Kidney (tissue), 14 donors: Measurements from ENCODE around the gene IFNA1. TPM values are rescaled to one million over a fixed set of nuclear protein-coding genes. Genes with fewer than 3 reads are reported as not detected.

Source experiments
- DNase-seq, 5 donors: peaks; one replicate each; pipeline ENCODE4 v3.0.0-alpha.2; 2013 to 2020
- FAIRE-seq: peaks from 2 replicates; lab custom pipeline; 2012; peaks lifted over from hg19 to GRCh38; lab: Jason Lieb, UNC
- H3K27ac ChIP-seq, 2 donors: one replicate each; pipeline ENCODE4 v1.7.0; 2013; ENCODE audit warnings: low read depth in 2 of 2, low read length in 2 of 2, inconsistent platforms in 1 of 2
- H3K27me3 ChIP-seq: one replicate; pipeline ENCODE4 v1.7.1; 2013; ENCODE audit warnings: low read length, inconsistent platforms; ENCODE audit not compliant: control insufficient read depth, insufficient read depth
- H3K36me3 ChIP-seq, 3 donors: one replicate each; pipeline versions ENCODE4 v1.7.0 to v1.7.1; 2013; ENCODE audit warnings: low read length in 3 of 3, control low read depth in 1 of 3, inconsistent platforms in 1 of 3; ENCODE audit not compliant: insufficient read depth in 3 of 3, control insufficient read depth in 2 of 3
- H3K4me1 ChIP-seq, 3 donors: one replicate each; pipeline versions ENCODE4 v1.7.0 to v1.7.1; 2013; ENCODE audit warnings: low read length in 3 of 3, inconsistent platforms in 1 of 3, low read depth in 1 of 3; ENCODE audit not compliant: control insufficient read depth in 2 of 3, insufficient read depth in 2 of 3
- H3K4me3 ChIP-seq, 3 donors: one replicate each; pipeline versions ENCODE4 v1.7.0 to v1.8.1; 2013; ENCODE audit warnings: low read length in 3 of 3, control low read depth in 1 of 3, inconsistent platforms in 1 of 3
- H3K9ac ChIP-seq, 3 donors: one replicate each; pipeline versions ENCODE4 v1.7.0 to v1.7.1; 2013; ENCODE audit warnings: low read length in 3 of 3, control low read depth in 1 of 3, inconsistent platforms in 1 of 3
- H3K9me3 ChIP-seq, 3 donors: one replicate each; pipeline versions ENCODE4 v1.7.0 to v1.7.1; 2013; ENCODE audit warnings: low read length in 3 of 3, control low read depth in 1 of 3, inconsistent platforms in 1 of 3; ENCODE audit not compliant: control insufficient read depth in 2 of 3, insufficient read depth in 1 of 3
- CTCF ChIP-seq: IDR thresholded peaks from 3 replicates; pipeline ENCODE4 v1.5.1; 2012; ENCODE audit warnings: mild to moderate bottlenecking, moderate library complexity, borderline replicate concordance; ENCODE audit not compliant: insufficient read depth; ENCODE audit errors: extremely low read depth
- intact Hi-C: fragments of 100-400 bp; cut with DNase I; formaldehyde crosslinking; loops from one replicate; pipeline ENCODE4 v1.11.1; 2022
- polyA plus RNA-seq: library from polyadenylated mRNA; stranded (reverse); fragments of 350-450 nt; fragmentation: Illumina TruSeq; extraction: RNeasy Lipid Tissue Mini Kit (QIAGEN cat#74804); gene quantifications from one replicate; pipeline ENCODE4 v1.2.3, GENCODE V29; 2014; ENCODE audit warnings: low read depth, low replicate concordance; ENCODE audit not compliant: insufficient read depth
- total RNA-seq: library from RNA; stranded (reverse); fragmentation: NEBNext Ultra II Directional; extraction: Animal tissue kit (Norgen Biotek cat#: 25700); gene quantifications from one replicate; pipeline ENCODE4 v1.2.1, GENCODE V29; 2021
- donor health status: control.
- donor health status: control.
- donor health status: control.
- donor health status: control.
- donor health status: control.
- donor health status: DM: yes; HTN: yes; CAD: no.
- donor health status: Normal renal cell carcinoma (clear cell type).

The IFNA1 gene
- total and polyA plus RNA-seq, 2 donors from 2014 or later: not detected

GRCh38 chr9:21461377-21461776 lies 21.1 kb downstream of the IFNA1 start:
- Histone ChIP-seq H3K9me3 (peaks cover 0 to 3% (median 0%) of the 10 kb centered on the region in 3 donors), H3K4me3 (no peak overlapping the region), H3K4me1 (no peaks in the 10 kb centered on the region), H3K27ac (no peak overlapping the region), H3K27me3 (no peaks in the 10 kb centered on the region), H3K9ac (no peak overlapping the region), H3K36me3 (no peaks in the 10 kb centered on the region)
- intact Hi-C loops: no loop called here
- no peak for DNase-seq
- no peak for TF ChIP-seq CTCF
- no peak for FAIRE-seq

GRCh38 chr9:21465138-21465537 lies 24.9 kb downstream of the IFNA1 start:
- no peak for FAIRE-seq
- intact Hi-C loops: loop anchor here (2.0 kb wide), 1 partner anchor 326 kb away; no protein-coding TSS in a partner anchor
- H3K27me3 ChIP-seq: no peaks in the 10 kb centered on the region

GRCh38 chr9:21465859-21466518 lies 25.8 kb downstream of the IFNA1 start:
- H3K27ac ChIP-seq: no peak overlapping the region
- DNase-seq (peak in 2 of 5 donors; percentile 64 to 70), FAIRE-seq (peak; percentile 55)
- no peaks in the 10 kb centered on the region for H3K27me3 ChIP-seq
- no peaks in the 10 kb centered on the region for H3K4me1 ChIP-seq
- no peak overlapping the region for H3K4me3 ChIP-seq
- H3K9me3 ChIP-seq: peaks cover 0 to 3% (median 0%) of the 10 kb centered on the region in 3 donors
- intact Hi-C loops: loop anchor here (2.0 kb wide), 1 partner anchor 325 kb away; no protein-coding TSS in a partner anchor
- no peak overlapping the region for H3K9ac ChIP-seq
- peak; percentile 41 for TF ChIP-seq CTCF
- H3K36me3 ChIP-seq: no peaks in the 10 kb centered on the region

More at GRCh38 chr9:21465138-21465537, 24.9 kb downstream of the IFNA1 start:
- Histone ChIP-seq H3K4me1 (no peaks in the 10 kb centered on the region), H3K9ac (no peak overlapping the region), H3K36me3 (no peaks in the 10 kb centered on the region), H3K4me3 (no peak overlapping the region), H3K27ac (no peak overlapping the region), H3K9me3 (peaks cover 0 to 3% (median 0%) of the 10 kb centered on the region in 3 donors)
- TF ChIP-seq CTCF: no peak
- no peak for DNase-seq
